Testis (tissue), 3 donors: Measurements from ENCODE around the gene TARM1. TPM values are rescaled to one million over a fixed set of nuclear protein-coding genes. Genes with fewer than 3 reads are reported as not detected.
A peak's percentile ranks its signal among the peaks of the same experiment; 100 is the strongest.

Experiments used
- DNase-seq: peaks from one replicate; pipeline ENCODE4 v3.0.0-alpha.2; 2019
- H3K27ac ChIP-seq, 2 donors: fragments of 200-600 bp; sonication (generic); one replicate each; pipeline ENCODE4 v1.5.1; 2019
- H3K27me3 ChIP-seq: fragments of 200-600 bp; sonication (generic); one replicate; pipeline ENCODE4 v1.5.1; 2019
- H3K36me3 ChIP-seq: fragments of 200-600 bp; sonication (generic); one replicate; pipeline ENCODE4 v1.5.1; 2017; ENCODE audit warnings: low read depth; ENCODE audit errors: missing control alignments
- H3K4me1 ChIP-seq: fragments of 200-600 bp; sonication (generic); one replicate; pipeline ENCODE4 v1.5.1; 2019
- H3K4me3 ChIP-seq, 2 donors: fragments of 200-600 bp; sonication (generic); one replicate each; pipeline ENCODE4 v1.5.1; 2017 to 2019
- H3K9me3 ChIP-seq: fragments of 200-600 bp; sonication (generic); one replicate; pipeline ENCODE4 v1.5.1; 2017
- CTCF ChIP-seq, 3 experiments: fragments of 450-650 bp in 2 of 3; fragments of 200-600 bp in 1 of 3; sonication (generic) in 1 of 3; IDR thresholded peaks; one replicate each; pipeline ENCODE4 v1.5.1; 2016 to 2019; ENCODE audit warnings: antibody characterized with exemption in 3 of 3, mild to moderate bottlenecking in 2 of 3, moderate library complexity in 1 of 3
- POLR2A ChIP-seq: fragments of 450-650 bp; IDR thresholded peaks from one replicate; pipeline ENCODE4 v1.6.1; 2017; ENCODE audit warnings: antibody characterized with exemption, mild to moderate bottlenecking, moderate library complexity
- WGBS, 2 donors: methylation state at CpG; one replicate each; pipeline ENCODE4 v1.1.5; 2018; 5-methylcytosine and 5-hydroxymethylcytosine counted together
- intact Hi-C: fragments of 100-400 bp; cut with DNase I; formaldehyde crosslinking; loops from one replicate; pipeline ENCODE4 v1.15.1; 2023; ENCODE audit warnings: low total_unique reads
- polyA plus RNA-seq: library from polyadenylated mRNA; stranded (reverse); fragments of 350-450 nt; fragmentation: Illumina TruSeq; extraction: RNeasy Lipid Tissue Mini Kit (QIAGEN cat#74804); gene quantifications from one replicate; pipeline ENCODE4 v1.2.3, GENCODE V29; 2014; ENCODE audit warnings: low read depth, low replicate concordance; ENCODE audit not compliant: insufficient read depth
- total RNA-seq, 2 donors: library from RNA; depleted of rRNA; stranded (reverse); fragments of >200 nt; gene quantifications; one replicate each; pipeline ENCODE4 v1.2.3, GENCODE V29; 2016

Gene TARM1
- total and polyA plus RNA-seq, 3 donors from 2014 or later = 0.37 TPM; not detected in 2

- peak; percentile 99 for DNase-seq
- H3K4me3 ChIP-seq = peak within 1 kb of the TSS; percentile 73 to 80
- 0% methylated on average over 57 to 60 of the region's 60 CpGs for WGBS, 2 donors
- H3K9me3 ChIP-seq = no peaks in the 10 kb centered on the region
- intact Hi-C loops = no loop called here
- peaks cover 9% of the 10 kb centered on the region for H3K4me1 ChIP-seq
- TF ChIP-seq POLR2A = no peak
- peak in 1 of 3 experiments; percentile 36 for TF ChIP-seq CTCF (IDR thresholded peaks at IDR 0.05)
- H3K36me3 ChIP-seq = no peaks in the 10 kb centered on the region
- H3K27me3 ChIP-seq = no peaks in the 10 kb centered on the region
- H3K27ac ChIP-seq = peak within 1 kb of the TSS; percentile 81 to 85
Measured at GRCh38 chr19:54115109-54116063, 34.2 kb upstream of the TARM1 start, which contains the start of the genes PRPF31 and TFPT. TSS of gene PRPF31 (plus strand) at chr19:54115754. CDS start at chr19:54118279, 2,525 bp downstream. TSS of gene TFPT (minus strand) at chr19:54115657. CDS start at chr19:54115269, 388 bp downstream.

GRCh38 chr19:54114340-54115108 lies 33.4 kb upstream of the TARM1 start:
- peak overlapping the region in 1 of 2 donors; percentile 81 for H3K27ac ChIP-seq
- intact Hi-C loops = no loop called here
- peaks cover 9% of the 10 kb centered on the region for H3K4me1 ChIP-seq
- H3K36me3 ChIP-seq = no peaks in the 10 kb centered on the region
- H3K4me3 ChIP-seq = peak overlapping the region; percentile 73 to 80
- 13 to 18% methylated on average over 28 of the region's 28 CpGs for WGBS, 2 donors
- TF ChIP-seq CTCF (IDR thresholded peaks at IDR 0.05) = no peak
- DNase-seq = peak; percentile 42
- no peaks in the 10 kb centered on the region for H3K9me3 ChIP-seq
- H3K27me3 ChIP-seq = no peaks in the 10 kb centered on the region

- Histone ChIP-seq H3K27me3 (no peaks in the 10 kb centered on the region), H3K4me3 (no peak overlapping the region), H3K9me3 (no peaks in the 10 kb centered on the region), H3K27ac (no peak overlapping the region), H3K36me3 (no peaks in the 10 kb centered on the region), H3K4me1 (peaks cover 7% of the 10 kb centered on the region)
- TF ChIP-seq POLR2A (no peak), CTCF (IDR thresholded peaks at IDR 0.05) (no peak)
- 68 to 74% methylated on average over 6 of the region's 6 CpGs for WGBS, 2 donors
- intact Hi-C loops = no loop called here
- no peak for DNase-seq
Measured at GRCh38 chr19:54109651-54110050, 28.5 kb upstream of the TARM1 start.

DNA sequence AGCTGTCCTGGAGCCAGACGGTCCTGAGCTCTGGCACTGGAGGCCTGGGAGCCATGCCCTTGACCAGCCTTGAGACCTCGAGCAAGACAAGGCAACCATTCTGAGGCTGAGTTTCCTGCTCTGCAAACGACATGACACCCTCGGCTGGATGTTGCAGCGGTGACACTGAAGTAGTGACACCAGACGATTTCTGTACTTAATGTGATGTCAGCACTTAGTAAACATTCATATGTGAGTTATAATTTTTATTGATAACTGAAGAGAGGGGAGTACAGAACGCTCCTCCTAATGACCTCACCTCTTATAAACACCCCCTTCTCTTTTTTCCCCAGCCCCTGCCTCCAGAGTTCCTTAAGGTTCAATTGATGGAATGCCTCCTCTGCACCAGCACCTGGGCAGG lies 27.3 kb upstream of the TARM1 start:
- TF ChIP-seq CTCF (IDR thresholded peaks at IDR 0.05) (no peak), POLR2A (no peak)
- H3K4me3 ChIP-seq = no peak overlapping the region
- no peaks in the 10 kb centered on the region for H3K9me3 ChIP-seq
- no peak for DNase-seq
- no peaks in the 10 kb centered on the region for H3K27me3 ChIP-seq
- intact Hi-C loops = no loop called here
- H3K4me1 ChIP-seq = peaks cover 3% of the 10 kb centered on the region
- 74 to 77% methylated on average over 6 to 7 of the region's 7 CpGs for WGBS, 2 donors
- no peak overlapping the region for H3K27ac ChIP-seq
- no peaks in the 10 kb centered on the region for H3K36me3 ChIP-seq
